ENCODE results near the gene TTC39A.
"Not testable (repeated sequence)": the region's sequence is repeated elsewhere in the genome, so short reads cannot be mapped to it uniquely, and the experiment has no call there.

Gene TTC39A

GRCh38 chr1:51266791-51267190 is 63.6 kb downstream of the TTC39A start:
- DNase-seq (ENCODE audit: low read depth, low spot score): no peak

- no peak for DNase-seq (ENCODE audit: low read depth, low spot score)
Measured at GRCh38 chr1:51266181-51266580, 64.2 kb downstream of the TTC39A start.

- DNase-seq (ENCODE audit: low read depth, low spot score): no peak
Measured at GRCh38 chr1:51265618-51266017, 64.7 kb downstream of the TTC39A start.

GRCh38 chr1:51264451-51264850 is 65.9 kb downstream of the TTC39A start:
- DNase-seq (ENCODE audit: low read depth, low spot score): no peak

- no peak for DNase-seq (ENCODE audit: low read depth, low spot score)
Measured at GRCh38 chr1:51263147-51263877, 67.0 kb downstream of the TTC39A start.

GRCh38 chr1:51255331-51255730 is 75.0 kb downstream of the TTC39A start:
- no peak for DNase-seq (ENCODE audit: low read depth, low spot score)

- no peak for DNase-seq (ENCODE audit: low read depth, low spot score)
Measured at GRCh38 chr1:51253691-51254090, 76.7 kb downstream of the TTC39A start.

GRCh38 chr1:51252366-51252765 is 78.0 kb downstream of the TTC39A start:
- no peak for DNase-seq (ENCODE audit: low read depth, low spot score)

GRCh38 chr1:51251165-51251564 is 79.2 kb downstream of the TTC39A start:
- not testable (repeated sequence) for DNase-seq (ENCODE audit: low read depth, low spot score)

GRCh38 chr1:51250729-51251128 is 79.6 kb downstream of the TTC39A start:
- not testable (repeated sequence) for DNase-seq (ENCODE audit: low read depth, low spot score)

- DNase-seq (ENCODE audit: low read depth, low spot score): no peak
Measured at GRCh38 chr1:51249445-51249844, 80.9 kb downstream of the TTC39A start.

GRCh38 chr1:51247499-51247898 is 82.9 kb downstream of the TTC39A start:
- DNase-seq (ENCODE audit: low read depth, low spot score): no peak

GRCh38 chr1:51247022-51247421 is 83.3 kb downstream of the TTC39A start:
- no peak for DNase-seq (ENCODE audit: low read depth, low spot score)

- no peak for DNase-seq (ENCODE audit: low read depth, low spot score)
Measured at GRCh38 chr1:51242546-51242945, 87.8 kb downstream of the TTC39A start.

GRCh38 chr1:51241119-51241518 is 89.2 kb downstream of the TTC39A start:
- no peak for DNase-seq (ENCODE audit: low read depth, low spot score)

- DNase-seq (ENCODE audit: low read depth, low spot score): no peak
Measured at GRCh38 chr1:51240084-51240483, 90.3 kb downstream of the TTC39A start.

GRCh38 chr1:51238034-51238403 is 92.3 kb downstream of the TTC39A start:
- no peak for DNase-seq (ENCODE audit: low read depth, low spot score)

- DNase-seq (ENCODE audit: low read depth, low spot score): no peak
Measured at GRCh38 chr1:51237351-51238033, 92.9 kb downstream of the TTC39A start.

All from activated naive CD8-positive, alpha-beta T cell treated with anti-CD3 and anti-CD28 coated beads, Interleukin-2, amount 50 U/mL, for 16 hours (primary cell).